K562 (cell line): Measurements from ENCODE around the gene SOX15. TPM values are rescaled to one million over a fixed set of nuclear protein-coding genes. Genes with fewer than 3 reads are reported as not detected.

Experiments
- ATF1 ChIP-seq, 2 experiments: fragments of 450-650 bp in 1 of 2; IDR thresholded peaks; 2 replicates each; pipeline ENCODE4 v1.6.1; 2016; ENCODE audit warnings: missing compliant biosample characterization in 1 of 2, missing genetic modification characterization in 1 of 2
- BRCA1 ChIP-seq, 2 experiments: fragments of 450-650 bp in 1 of 2; sonication (generic) in 1 of 2; formaldehyde crosslinking in 1 of 2; IDR thresholded peaks; 2 replicates each; pipeline versions ENCODE4 v1.5.0 to v1.6.1; 2017 to 2020; ENCODE audit warnings: mild to moderate bottlenecking in 1 of 2, missing genetic modification reagents in 1 of 2
- CC2D1A ChIP-seq: fragments of 450-650 bp; IDR thresholded peaks from 2 replicates; pipeline ENCODE4 v1.6.1; 2017; ENCODE audit warnings: mild to moderate bottlenecking
- CREB5 ChIP-seq: fragments of 250-450 bp; sonication (Bioruptor Pico); IDR thresholded peaks from 2 replicates; pipeline ENCODE4 v1.5.0; 2020; ENCODE audit warnings: mild to moderate bottlenecking
- ETS1 ChIP-seq: conservative IDR thresholded peaks from 2 replicates; pipeline ENCODE4 v1.6.1; 2011; ENCODE audit warnings: low read depth, mild to moderate bottlenecking, low read length; ENCODE audit not compliant: control insufficient read depth
- MAFF ChIP-seq: IDR thresholded peaks from 2 replicates; pipeline ENCODE4 v1.6.1; 2012; ENCODE audit warnings: low read length, improper control_type of control experiment
- MCM5 ChIP-seq: fragments of 450-650 bp; IDR thresholded peaks from 2 replicates; pipeline ENCODE4 v1.6.1; 2016; ENCODE audit warnings: low read depth
- MEIS2 ChIP-seq: fragments of 450-650 bp; IDR thresholded peaks from 2 replicates; pipeline ENCODE4 v1.6.1; 2014; ENCODE audit warnings: mild to moderate bottlenecking; ENCODE audit not compliant: partially characterized antibody
- PKNOX1 ChIP-seq: fragments of 450-650 bp; IDR thresholded peaks from 2 replicates; pipeline ENCODE4 v1.6.1; 2016
- RBBP5 ChIP-seq: fragments of 200-600 bp; sonication (generic); IDR thresholded peaks from 2 replicates; pipeline ENCODE4 v1.6.1; 2012; ENCODE audit warnings: borderline replicate concordance, mild to moderate bottlenecking, low read length, control low read depth, inconsistent platforms; ENCODE audit not compliant: insufficient read depth, poor library complexity, severe bottlenecking
- RBM39 ChIP-seq: fragments of 200-400 bp; formaldehyde crosslinking; optimal IDR thresholded peaks from 2 replicates; pipeline ENCODE3; 2018; ENCODE audit warnings: low read depth, low read length
- RCOR1 ChIP-seq, 2 experiments: IDR thresholded peaks; 2 replicates each; pipeline ENCODE4 v1.6.1; 2012; ENCODE audit warnings: low read depth in 2 of 2, low read length in 2 of 2, borderline replicate concordance in 1 of 2, improper control_type of control experiment in 1 of 2
- SIN3A ChIP-seq, 2 experiments: fragments of 150-350 bp in 1 of 2; IDR thresholded peaks; 2 replicates each; pipeline ENCODE4 v1.6.1; 2011 to 2016; ENCODE audit warnings: borderline replicate concordance in 2 of 2, low read depth in 2 of 2, low read length in 2 of 2, mild to moderate bottlenecking in 2 of 2, moderate library complexity in 2 of 2; ENCODE audit not compliant: control insufficient read depth in 1 of 2
- SPI1 ChIP-seq: IDR thresholded peaks from 2 replicates; pipeline ENCODE4 v1.6.1; 2011; ENCODE audit warnings: low read depth, low read length, control low read depth, borderline replicate concordance
- TOE1 ChIP-seq, 2 experiments: fragments of 450-650 bp in 1 of 2; sonication (generic) in 1 of 2; formaldehyde crosslinking in 1 of 2; IDR thresholded peaks; 2 replicates each; pipeline versions ENCODE4 v1.7.1 to v1.8.0; 2016 to 2022; ENCODE audit warnings: borderline replicate concordance in 2 of 2, mild to moderate bottlenecking in 2 of 2, antibody characterized with exemption in 1 of 2, inconsistent platforms in 1 of 2, low read depth in 1 of 2, missing genetic modification reagents in 1 of 2, moderate library complexity in 1 of 2
- ZNF121 ChIP-seq: sonication (generic); formaldehyde crosslinking; conservative IDR thresholded peaks from 2 replicates; pipeline ENCODE4 v1.8.0; 2022; ENCODE audit warnings: missing genetic modification reagents
- ZNF175 ChIP-seq: fragments of 200-800 bp; sonication (Bioruptor generic); IDR thresholded peaks from 2 replicates; pipeline ENCODE4 v1.6.1; 2016; ENCODE audit warnings: low read depth, mild to moderate bottlenecking, missing genetic modification characterization, missing compliant biosample characterization
- ZNF324 ChIP-seq: fragments of 250-450 bp; sonication (Bioruptor Pico); IDR thresholded peaks from 2 replicates; pipeline ENCODE4 v1.4.0; 2020; ENCODE audit warnings: mild to moderate bottlenecking
- polyA plus RNA-seq, 8 experiments: library from polyadenylated mRNA; depleted of rRNA in 4 of 8; stranded (reverse) in 5 of 8; unstranded in 3 of 8; fragments of >200 nt; fragmentation: Nextera tagmentation in 2 of 8; fragmentation: Illumina TruSeq in 1 of 8; extraction: Ambion mirVana in 2 of 8; extraction: Trizol in 1 of 8; gene quantifications; 2 replicates each; pipeline versions ENCODE4 v1.2.1 to v1.2.3, GENCODE V29; 2011 to 2014; ENCODE audit warnings: inconsistent platforms in 1 of 8, missing spikeins in 1 of 8
- total RNA-seq, 7 experiments: library from RNA; depleted of rRNA in 6 of 7; stranded (reverse); fragments of >200 nt in 6 of 7; fragmentation: Illumina TruSeq in 2 of 7; extraction: Trizol in 2 of 7; gene quantifications; 2 replicates each; pipeline versions ENCODE4 v1.2.1 to v1.2.3, GENCODE V29; 2011 to 2021; ENCODE audit warnings: low replicate concordance in 1 of 7
- TF ChIP-seq, protein P1 (sequence below): fragments of 450-650 bp; IDR thresholded peaks from 2 replicates; pipeline ENCODE4 v1.7.0; 2016; ENCODE audit warnings: borderline replicate concordance

Gene SOX15
- total and polyA plus RNA-seq, 9 of the 15 experiments (the other 6 are each of a cell fraction or from before 2014, with no cell fraction given) = 0.07 to 0.33 (median 0.19) TPM; not detected in 5

- TF ChIP-seq, protein P1, sequence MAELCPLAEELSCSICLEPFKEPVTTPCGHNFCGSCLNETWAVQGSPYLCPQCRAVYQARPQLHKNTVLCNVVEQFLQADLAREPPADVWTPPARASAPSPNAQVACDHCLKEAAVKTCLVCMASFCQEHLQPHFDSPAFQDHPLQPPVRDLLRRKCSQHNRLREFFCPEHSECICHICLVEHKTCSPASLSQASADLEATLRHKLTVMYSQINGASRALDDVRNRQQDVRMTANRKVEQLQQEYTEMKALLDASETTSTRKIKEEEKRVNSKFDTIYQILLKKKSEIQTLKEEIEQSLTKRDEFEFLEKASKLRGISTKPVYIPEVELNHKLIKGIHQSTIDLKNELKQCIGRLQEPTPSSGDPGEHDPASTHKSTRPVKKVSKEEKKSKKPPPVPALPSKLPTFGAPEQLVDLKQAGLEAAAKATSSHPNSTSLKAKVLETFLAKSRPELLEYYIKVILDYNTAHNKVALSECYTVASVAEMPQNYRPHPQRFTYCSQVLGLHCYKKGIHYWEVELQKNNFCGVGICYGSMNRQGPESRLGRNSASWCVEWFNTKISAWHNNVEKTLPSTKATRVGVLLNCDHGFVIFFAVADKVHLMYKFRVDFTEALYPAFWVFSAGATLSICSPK = no peak
- TF ChIP-seq SPI1 = no peak
- 0 out of 2 replicates have a peak, but pooled peaks have one; percentile 9 for TF ChIP-seq ZNF121 (CRISPR knock-in tag)
- TF ChIP-seq BRCA1 (IDR thresholded peaks at IDR 0.05) = no peak
- TF ChIP-seq BRCA1 (CRISPR knock-in tag; IDR thresholded peaks at IDR 0.05) = no peak
- TF ChIP-seq CREB5 (CRISPR knock-in tag) = no peak
- TF ChIP-seq CC2D1A = peak; percentile 77
- TF ChIP-seq SIN3A (IDR thresholded peaks at IDR 0.05; ENCODE audit: borderline replicate concordance in 2 of 2, control insufficient read depth in 1 of 2, low read depth in 2 of 2, low read length in 2 of 2) = peak in 1 of 2 experiments; percentile 39; a peak in 1 of 4 replicates
- no peak for TF ChIP-seq ATF1 (CRISPR knock-in tag; IDR thresholded peaks at IDR 0.05)
- TF ChIP-seq ATF1 (tag; IDR thresholded peaks at IDR 0.05) = 0 out of 2 replicates have a peak, but pooled peaks have one; percentile 20
- peak; percentile 45 for TF ChIP-seq MEIS2
- TF ChIP-seq MAFF = no peak
- TF ChIP-seq RBBP5 = peak; percentile 26
- 0 out of 2 replicates have a peak, but pooled peaks have one; percentile 20 for TF ChIP-seq ETS1
- TF ChIP-seq ZNF175 = no peak
- peak; percentile 80; the same call in 1 of the 2 replicates for TF ChIP-seq TOE1 (IDR thresholded peaks at IDR 0.05; ENCODE audit: borderline replicate concordance)
- no peak for TF ChIP-seq TOE1 (CRISPR knock-in tag; IDR thresholded peaks at IDR 0.05; ENCODE audit: borderline replicate concordance, low read depth)
- no peak for TF ChIP-seq RBM39
- TF ChIP-seq RCOR1 (IDR thresholded peaks at IDR 0.05; ENCODE audit: borderline replicate concordance in 1 of 2, low read depth in 2 of 2, low read length in 2 of 2) = peak; percentile 50 to 96; a peak in 3 of 4 replicates
- peak; percentile 52; the same call in 1 of the 2 replicates for TF ChIP-seq ZNF324 (CRISPR knock-in tag)
- no peak for TF ChIP-seq MCM5
- peak; percentile 71 for TF ChIP-seq PKNOX1
Observed at GRCh38 chr17:7627250-7628121, 37.6 kb upstream of the SOX15 start, which contains the start of gene SAT2 (continued).
